GM10847 (cell line): ENCODE data around the gene GSN.

Source experiments
- POLR2A ChIP-seq: IDR thresholded peaks from 2 replicates; pipeline ENCODE4 v1.6.1; 2011; ENCODE audit not compliant: insufficient read length; ENCODE audit errors: extremely low read depth

The GSN gene

DNA sequence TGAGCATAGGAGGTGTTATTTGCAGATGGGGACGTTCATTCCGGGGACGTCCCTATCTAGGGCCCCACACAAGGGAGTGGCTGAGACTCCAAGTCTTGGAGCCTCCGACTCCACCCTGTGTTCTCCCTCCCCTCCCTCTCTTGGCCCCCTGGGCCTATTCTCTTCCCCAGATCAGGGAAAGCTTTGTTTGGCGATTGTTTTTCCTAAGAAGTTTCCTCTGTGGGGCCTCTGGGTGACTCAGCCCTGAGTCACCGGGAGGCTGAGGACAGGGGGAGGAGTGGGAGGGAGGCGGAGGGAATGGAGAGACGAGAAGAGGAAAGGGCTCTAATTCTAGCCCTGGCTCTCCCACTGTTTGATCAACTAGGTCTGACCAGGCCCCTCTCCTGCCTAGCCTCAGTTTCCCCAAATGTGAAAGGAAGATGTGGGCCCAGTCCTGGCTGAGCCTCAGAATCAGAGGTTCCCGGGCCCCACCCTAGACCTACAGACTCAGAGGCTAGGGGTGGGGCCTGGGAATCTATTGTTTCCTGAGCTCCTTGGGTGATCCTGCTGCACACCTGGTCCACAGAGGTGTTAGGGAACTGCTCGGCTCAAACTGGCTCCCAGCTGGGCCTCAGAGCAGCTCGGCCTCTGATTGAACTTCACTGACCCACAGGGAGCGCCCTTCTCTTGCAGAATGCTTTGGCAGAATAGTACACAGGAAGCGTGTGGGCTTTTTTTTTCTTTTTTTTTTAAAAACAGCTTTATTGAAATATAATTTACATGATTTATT is 19.2 kb downstream of the GSN start:
- no peak for TF ChIP-seq POLR2A

DNA sequence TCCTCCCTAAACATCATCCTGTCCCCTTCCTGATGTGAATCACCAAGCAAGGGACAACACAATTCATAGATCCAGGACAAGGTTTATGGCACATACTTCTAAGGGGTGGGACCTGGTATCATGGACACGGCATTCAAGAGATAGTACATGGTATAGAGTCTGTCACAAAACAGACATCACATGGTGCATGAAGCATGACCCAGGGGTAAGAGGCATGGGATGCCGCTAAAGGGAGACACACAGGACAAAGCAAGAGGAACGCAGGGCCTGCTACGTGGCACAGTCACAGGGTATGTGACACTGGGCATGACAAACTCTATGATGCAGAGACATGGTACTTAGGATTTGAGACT is 20.7 kb downstream of the GSN start:
- no peak for TF ChIP-seq POLR2A

GRCh38 chr9:121289026-121289771 is 21.2 kb downstream of the GSN start:
- no peak for TF ChIP-seq POLR2A

DNA sequence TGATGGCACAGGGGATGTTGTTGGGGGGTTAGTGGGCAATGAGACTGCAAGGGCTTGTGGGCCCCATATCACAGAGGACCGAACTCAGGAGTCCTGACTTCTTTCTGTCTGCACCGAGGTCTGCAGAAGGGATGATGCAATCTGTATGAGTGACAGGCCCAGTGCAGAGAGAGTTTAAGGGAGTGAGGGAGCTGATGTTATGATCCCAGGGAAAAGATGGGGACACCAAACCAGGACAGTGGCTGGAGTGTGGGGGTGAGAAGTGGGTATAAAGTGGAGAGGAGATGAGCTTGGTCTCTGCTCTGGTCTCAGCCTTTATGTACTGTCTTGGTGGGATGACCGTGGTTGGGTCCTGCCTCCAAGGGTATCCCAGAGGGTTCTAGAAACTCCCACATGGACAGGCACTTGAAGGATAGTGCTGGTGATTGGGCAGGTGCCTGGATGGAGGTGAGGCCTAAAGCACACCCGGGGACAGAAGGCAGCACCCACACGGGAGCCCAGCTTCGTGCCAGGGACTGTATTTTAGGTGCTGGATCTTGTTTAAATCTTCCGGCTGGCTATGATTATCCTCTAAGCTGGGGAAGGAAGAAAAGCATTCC is 21.9 kb downstream of the GSN start:
- TF ChIP-seq POLR2A = no peak

DNA sequence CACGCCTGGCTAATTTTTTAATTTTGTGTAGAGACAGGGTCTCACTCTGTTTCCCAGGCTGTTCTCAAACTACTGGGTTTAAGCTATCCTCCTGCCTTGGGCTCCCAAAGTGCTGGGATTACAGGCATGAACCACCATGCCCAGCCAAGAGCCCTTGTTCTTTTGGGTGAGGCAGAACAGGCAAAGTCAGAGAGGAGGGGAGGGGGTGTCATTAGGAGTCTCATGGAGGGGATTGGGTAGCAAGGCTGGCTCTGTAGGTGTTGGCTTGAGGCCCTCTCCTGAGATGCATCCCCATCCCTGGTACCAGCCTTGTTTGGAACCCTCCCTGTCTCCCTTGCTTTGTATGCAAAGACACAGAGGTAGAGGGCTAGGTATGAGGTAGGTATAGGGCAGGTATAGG is 24.1 kb downstream of the GSN start:
- no peak for TF ChIP-seq POLR2A

DNA sequence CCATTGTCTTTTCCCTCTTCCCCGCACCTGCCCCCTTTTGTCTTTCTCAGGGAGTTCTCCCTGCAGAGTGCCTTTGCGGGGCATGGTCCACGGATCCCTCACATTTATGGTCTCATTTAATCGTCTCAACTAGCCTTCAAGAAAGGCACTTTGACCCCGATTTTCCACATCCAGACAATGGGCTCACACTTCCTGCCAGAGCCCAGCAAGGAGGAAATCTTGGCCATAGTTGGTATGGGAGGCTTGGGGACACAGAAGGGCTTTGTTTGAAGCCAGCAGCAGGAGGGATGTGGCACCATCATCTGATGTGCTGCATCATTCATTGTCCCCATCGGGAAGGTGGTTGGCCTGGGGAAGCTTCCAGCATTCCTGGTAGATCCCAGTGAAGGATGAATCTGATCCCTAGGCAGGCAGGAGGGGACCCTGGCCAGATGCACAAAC is 24.9 kb downstream of the GSN start:
- no peak for TF ChIP-seq POLR2A

DNA sequence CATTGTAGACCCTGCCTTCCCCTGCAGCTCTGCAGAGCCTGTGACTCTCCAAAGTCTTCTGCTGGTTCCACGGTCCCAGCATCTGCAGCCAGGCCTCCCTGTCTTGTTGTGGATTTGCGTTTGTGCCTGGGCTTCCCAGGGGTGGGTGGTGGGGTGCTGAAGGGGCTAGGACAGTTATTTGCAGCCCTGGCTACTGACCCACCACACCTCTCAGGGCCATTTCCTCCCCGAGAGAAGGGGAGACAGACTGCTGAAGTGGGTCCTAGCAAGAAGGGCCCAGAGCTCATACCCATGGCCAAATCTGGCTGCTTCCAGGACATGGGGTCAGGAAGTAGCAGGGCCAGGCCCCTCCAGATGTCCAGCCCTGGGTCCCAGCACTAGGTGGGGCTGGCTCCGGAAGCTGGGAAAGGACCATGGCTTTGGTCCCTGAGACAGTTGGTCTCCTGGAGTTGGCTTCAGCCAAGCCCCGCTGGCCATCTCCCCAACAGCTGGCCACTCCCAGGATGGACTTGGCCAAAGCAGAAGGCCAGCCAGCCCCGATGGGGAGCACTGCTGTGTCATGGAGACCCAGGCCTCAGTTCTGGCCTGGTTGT is 26.3 kb downstream of the GSN start:
- TF ChIP-seq POLR2A = no peak

GRCh38 chr9:121294866-121295661 is 27.1 kb downstream of the GSN start:
- TF ChIP-seq POLR2A = no peak

DNA sequence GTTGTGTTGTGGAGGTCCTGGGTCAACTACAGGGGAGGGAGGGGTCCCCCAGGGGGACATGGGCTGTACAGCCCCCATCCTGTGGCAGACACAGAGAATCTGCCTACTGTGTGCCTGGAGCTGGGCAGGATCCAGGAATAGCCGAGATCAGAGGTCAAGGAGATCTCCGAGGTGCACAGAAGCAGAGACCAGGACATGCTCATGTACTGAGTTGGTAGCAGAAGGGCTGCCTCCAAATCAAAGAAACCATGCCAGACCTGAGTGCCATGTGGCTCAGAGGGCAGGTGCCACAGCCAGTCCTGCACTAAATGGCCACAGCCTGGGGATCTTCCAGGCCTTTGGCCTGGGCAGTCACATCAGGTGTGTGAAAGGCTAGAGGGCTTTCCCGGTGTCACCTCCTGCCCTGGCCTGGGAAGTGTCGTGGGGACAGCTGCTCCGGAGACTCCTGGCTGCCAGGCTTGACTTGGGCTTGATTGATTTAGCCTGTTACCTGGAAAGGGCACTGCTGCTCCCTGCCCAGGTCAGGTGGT is 27.8 kb downstream of the GSN start:
- no peak for TF ChIP-seq POLR2A

DNA sequence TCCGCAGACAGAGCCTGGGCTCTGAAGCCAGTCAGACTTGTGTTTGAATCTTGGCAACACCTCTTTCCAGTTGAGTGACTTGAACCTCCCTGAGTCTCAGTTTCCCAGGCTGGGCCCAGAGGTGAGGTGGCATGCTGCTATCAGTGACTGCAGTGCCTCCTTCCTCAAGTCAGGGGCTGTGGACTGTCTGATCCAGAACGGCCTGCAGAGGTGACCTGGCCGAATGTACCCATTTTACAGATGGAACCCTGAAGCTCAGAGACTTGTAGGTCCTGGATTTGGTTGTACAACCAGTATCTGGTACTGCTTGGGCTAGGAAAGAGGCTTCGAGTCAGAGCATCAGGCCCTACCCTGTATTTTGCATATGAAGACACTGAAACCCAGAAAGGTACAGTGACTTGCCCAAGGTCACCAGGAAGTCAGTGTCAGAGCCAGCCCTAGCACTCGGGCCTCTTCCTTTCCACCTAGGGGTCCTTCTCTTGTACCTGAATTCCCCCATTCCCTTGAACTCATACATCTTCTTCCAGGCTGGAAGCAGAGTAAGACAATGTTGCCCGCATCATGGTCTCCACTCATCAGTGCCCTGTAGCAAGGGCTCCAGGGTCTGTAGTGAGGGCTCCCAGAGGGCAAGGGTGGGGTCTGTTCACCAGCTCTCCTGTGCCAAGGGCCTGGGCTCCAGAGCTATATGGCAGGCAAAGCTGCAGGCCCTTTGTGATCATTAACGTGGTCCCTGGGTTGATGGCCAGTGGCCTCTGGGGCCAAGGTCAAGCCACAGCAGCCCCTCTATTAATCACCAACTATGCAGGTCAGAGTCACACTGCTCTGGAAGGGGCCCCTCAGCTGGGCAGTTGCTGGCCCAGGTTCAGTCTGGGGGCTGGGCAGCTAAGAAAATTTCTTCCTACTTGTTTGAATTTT is 28.5 kb downstream of the GSN start:
- TF ChIP-seq POLR2A = no peak

GRCh38 chr9:121297389-121297788 is 29.4 kb downstream of the GSN start:
- TF ChIP-seq POLR2A = no peak

DNA sequence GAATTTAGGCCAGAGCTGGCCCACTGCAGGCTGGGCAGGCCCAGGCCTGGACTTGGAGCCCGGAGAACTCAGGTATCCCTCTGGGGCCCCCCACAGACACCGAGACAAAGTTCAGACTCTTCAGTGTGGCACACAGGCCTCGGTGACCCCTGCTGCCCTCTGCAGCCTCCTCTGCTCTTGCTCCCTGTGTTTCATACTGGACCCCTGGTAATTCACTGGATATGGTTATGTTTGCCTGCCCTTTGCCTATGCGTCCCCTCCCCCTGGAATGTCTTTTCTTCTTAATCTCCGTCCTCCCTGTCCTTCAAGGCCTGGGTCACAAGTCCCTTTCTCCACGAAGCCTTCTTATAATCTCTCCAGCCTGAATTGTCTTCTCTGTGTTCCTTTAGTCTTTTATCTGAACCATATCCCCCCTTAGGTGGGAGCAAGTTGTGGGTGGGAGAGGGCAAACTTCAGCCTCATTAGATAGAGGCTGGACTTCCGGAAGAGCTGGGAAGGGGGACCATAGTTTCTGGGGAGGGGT is 30.1 kb downstream of the GSN start:
- TF ChIP-seq POLR2A = no peak

- TF ChIP-seq POLR2A = no peak
Measured at GRCh38 chr9:121298689-121299466, 30.9 kb downstream of the GSN start.
